NCI-H146 treated with DMSO at 0.1 percent for 48 hours (cell line): ENCODE results near the gene DMAC1.

Experiments used
- DNase-seq: peaks from one replicate; lab custom pipeline; 2025; ENCODE audit not compliant: unreplicated experiment; lab: John Stamatoyannopoulos, UW

DMAC1 gene, protein sequence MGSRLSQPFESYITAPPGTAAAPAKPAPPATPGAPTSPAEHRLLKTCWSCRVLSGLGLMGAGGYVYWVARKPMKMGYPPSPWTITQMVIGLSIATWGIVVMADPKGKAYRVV

DNA sequence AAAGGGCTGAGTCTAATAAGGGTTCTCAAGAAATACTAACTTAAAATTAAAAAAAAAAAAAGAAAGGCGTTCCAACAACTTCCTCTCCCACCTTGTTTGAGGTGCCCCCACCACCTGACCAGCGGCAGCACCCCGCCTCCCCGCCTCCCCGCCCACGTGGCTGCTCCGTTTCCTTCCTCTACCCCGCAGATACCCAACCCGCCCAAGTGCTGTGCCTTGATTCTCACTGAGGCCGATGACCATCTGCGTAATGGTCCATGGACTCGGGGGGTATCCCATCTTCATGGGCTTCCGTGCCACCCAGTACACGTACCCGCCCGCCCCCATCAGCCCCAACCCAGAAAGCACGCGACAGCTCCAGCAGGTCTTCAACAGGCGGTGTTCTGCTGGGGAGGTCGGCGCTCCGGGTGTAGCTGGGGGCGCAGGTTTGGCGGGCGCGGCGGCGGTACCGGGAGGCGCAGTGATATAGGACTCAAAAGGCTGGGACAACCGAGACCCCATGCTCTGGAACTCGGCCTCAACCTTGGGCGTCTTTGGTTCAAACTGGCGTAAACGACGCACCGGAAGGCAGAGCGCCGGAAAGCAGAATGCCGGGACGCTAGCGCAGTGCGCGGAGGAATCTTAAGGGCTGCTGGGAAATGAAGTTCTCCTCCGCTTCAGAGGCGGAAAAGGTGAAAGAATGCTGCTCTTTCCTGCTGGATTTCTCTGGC lies at the start of gene DMAC1:
TSS of gene DMAC1 (minus strand) at position 545 of the 710 bp plus-strand sequence. CDS start at position 501, 44 bp downstream.
- peak; percentile 71 for DNase-seq

DNA sequence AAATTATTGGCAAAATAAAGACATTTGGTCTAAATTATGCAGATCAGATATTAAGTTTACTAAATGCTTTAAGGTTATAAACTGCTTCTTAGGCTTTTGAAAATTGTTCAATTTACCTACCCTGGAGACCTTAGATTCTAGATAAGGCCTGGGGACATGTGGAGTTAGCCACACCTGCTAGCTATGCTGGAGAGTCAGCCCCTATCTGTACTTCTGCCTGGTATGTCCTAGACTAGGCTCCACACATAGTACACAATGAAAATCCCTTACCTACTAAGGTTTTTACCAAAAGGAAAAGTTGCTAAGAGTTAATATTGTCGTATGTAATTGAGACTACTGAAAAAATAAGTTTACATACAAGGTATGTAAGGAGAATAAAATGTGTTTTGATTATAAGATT lies 49.8 kb upstream of the DMAC1 start:
- DNase-seq, result no peak

DNA sequence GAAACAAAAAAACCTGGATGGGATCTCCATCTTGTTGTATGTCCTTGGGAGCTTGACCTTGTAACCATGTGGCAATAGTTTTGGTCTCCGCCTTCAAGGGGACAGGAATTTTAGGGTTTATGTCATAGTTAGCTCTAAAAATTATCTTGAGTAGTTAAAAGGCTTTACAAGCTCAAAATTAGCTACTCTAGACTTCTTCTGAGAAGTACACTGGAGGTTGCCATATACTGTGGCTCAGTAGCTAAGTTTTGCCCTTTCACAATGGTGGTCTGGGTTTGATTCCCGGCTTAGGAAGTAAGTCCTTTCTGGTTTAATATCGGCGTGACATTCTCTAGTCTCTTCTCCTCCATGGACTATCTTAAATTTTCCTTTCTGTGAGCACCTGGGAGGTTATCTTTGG lies 48.9 kb upstream of the DMAC1 start:
- DNase-seq, result no peak

DNA sequence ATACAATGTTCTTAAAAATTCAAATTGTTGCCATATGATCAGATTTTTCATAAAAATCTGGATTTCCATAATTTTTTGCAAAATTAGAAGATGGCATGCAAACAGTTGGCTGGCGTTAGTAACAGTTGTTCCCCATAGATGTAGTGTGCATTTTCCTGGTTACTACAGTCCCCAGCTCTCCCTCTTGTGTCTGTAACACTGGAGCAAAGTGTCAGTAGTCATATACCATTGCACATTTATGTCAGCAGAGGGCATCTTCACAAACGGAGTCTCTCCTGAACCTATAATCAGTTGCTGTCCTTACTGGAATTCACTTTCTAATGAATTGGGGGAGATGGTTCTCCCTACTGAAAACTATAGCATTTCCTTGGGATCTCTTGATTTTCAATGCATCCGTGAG lies 44.7 kb upstream of the DMAC1 start:
- no peak for DNase-seq

DNA sequence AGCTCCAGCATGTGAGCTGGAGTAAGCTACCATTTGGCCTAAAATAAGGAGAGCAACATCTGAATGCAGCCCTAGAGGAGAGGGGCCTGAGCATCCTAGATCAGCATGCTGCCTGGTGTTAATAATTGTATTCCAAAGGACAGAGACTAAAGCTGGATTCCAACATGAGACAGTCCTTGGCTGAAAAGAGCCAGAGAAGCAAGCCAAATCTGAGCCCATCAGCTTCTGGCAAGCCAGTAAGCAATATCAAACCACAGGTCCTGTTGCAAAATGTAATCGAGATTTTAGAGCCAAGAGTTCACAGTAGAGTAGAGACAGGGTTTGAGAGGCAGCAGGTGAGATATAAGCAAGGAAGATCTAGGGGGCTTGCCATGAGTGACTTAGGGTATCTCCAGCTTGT lies 42.3 kb upstream of the DMAC1 start:
- no peak for DNase-seq

DNA sequence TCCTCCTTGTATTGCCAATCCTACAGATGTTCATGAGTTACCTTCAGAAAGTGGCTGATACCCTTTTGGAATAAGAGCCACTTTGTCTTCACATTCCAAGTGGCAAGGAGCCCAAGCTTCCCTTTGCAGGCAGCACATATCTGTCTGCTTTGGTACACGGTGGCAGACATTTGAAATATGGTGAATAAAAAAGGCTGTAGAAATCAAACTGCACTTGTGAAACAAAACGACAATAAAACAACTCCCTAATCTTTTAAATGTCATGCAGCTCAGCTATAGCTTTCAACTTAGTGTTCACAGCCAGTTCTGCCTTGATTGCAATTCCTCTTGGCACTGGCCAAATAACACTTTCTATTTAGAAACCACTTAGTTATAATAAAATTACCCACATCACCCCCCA lies 35.0 kb upstream of the DMAC1 start:
- no peak for DNase-seq

DNA sequence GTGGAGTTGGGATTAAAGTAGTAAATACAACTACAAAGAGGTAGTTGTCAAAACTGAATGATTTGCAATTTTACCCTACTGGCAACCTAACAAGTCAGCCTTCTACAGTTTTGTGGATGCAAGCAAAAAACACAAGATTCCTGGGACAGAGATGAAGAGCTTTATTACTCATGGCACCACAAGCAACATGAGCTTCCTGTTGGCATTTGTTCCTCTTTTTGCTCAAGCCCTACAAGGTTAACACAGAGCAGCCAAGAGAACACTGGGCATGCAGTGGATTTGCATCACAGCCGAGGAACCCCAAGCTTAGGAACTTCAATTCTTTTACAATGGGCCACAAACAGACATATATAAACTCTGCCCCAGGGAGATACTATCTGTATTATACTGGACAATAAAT lies 28.8 kb upstream of the DMAC1 start:
- no peak for DNase-seq

DNA sequence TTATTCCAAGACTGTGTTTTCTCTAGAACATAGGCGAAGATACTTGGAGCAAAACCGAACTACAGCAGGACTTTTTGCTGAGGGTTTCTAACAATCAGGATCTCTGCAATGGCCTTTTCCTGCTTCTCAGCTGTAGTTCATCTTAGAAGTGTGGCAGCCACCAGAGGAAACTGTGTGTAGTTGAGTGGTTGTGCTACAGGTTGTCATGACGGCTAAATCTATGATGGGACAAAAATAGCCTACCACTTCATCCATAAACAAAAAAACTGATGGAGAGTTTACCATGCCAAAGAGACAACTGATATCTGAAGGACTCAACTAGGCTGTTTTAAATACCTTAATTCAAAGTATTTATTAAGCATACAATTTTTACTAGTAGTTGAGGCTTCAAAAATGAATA lies 28.2 kb upstream of the DMAC1 start:
- DNase-seq, result no peak

DNA sequence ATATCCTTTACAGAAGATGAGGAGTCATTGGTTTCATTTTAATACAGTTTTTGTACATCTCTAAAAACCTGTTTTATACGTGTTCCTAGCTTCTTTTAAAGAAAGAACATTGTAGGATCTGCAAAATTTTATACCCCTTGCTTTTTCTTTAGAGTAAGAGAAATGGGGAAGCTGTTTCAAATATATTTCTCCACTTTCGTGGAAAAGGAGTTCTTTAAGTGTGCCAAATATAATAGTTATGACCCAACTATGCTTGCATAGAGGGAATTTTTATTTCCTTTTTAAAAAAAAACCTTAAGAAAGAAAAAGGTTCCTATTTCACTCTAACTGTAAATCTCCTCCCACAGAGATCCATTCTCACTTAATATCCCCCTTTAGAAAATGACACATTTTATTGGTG lies 27.5 kb upstream of the DMAC1 start:
- no peak for DNase-seq

DNA sequence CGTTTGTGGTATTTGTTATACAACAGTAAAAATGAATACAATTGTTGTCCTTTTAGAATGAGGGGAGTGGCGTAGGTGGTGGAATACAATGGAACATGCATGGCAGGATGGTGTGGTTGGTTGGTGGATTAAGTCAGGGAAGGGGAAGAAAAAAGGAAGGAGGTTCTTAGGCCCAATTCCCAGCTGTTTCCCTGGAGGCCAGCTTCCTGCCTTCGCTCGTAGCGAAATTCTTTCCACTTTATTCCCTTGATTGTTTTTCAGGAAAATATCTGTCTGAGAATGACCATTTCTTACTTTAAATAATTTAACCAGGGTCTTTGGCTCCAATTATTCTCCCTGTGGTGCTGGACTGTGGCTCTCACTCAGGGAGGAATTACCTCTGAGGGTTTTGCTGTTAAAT lies 24.1 kb upstream of the DMAC1 start:
- DNase-seq, result no peak

DNA sequence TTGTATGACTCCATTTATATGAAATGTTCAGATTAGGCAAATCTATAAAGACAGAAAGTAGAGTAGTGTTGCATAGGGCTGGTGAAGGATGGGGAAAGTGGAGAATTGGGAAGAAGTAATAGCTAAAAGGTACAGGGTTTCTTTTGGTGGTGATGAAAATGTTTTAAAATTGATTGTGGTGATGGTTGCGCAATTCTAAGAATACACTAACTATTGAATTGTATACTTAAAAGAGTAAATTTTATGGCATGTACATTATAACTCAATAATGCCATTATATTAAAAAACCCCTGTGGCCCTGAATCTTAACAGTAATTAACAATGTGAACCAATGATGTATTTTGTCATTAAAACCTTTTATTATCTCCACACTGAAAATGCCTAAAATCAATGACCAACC lies 20.4 kb upstream of the DMAC1 start:
- DNase-seq, result no peak

DNA sequence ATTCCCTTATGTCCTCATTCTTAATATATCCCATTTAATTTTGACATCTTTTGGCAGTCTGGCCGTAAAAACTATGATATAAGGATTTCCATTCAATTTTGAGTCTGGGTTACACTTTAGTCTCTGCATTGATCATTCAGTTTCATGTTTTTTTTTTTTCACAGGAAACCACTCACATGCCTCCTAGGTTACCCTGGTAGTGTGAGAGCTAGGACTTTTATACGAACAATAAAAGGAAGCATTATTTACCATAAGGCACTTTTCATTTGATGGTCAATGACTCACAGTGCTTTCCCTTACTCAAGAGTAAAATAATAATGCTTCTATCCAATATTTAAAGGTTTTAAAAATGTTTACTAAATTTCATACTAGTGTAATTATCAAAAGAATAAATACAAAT lies 16.4 kb upstream of the DMAC1 start:
- no peak for DNase-seq

DNA sequence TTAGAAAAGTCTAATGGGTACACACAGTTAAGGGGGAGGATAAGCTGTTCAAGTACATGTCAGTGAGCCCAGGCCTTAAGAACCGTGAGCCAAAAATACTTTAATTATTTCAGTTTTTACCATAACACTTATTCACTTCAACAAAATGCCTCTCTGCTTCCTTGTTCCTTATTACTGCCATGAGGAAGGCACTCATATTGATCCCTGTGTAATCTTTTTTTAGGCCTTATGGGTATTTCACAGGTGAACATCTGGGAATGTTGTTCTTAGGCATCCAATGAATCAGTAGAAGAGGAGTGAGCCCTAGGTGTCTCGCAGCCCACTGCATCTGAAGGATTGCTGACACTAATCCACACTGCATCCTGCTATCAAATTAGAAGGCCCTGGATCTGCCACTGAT lies 13.5 kb upstream of the DMAC1 start:
- DNase-seq, result no peak

DNA sequence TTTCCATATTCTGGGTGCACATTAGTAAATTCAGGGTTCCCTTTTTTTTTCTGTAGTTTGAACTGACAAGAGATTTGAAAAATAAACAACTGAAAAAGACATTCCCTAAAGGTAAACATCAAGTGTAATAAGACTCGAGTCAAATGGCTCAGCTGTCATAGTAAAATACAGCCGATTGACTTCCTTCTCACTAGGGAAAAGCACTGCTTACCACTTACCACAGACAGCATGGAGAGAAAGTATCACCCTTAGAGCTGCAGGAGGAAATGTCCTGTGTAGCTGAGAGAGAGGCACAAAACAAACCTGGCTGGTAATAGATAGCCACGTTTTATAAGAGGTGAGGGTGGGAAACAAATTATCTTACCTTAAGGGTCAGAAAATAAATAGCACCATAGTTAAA lies 12.1 kb upstream of the DMAC1 start:
- peak; percentile 38 for DNase-seq

DNA sequence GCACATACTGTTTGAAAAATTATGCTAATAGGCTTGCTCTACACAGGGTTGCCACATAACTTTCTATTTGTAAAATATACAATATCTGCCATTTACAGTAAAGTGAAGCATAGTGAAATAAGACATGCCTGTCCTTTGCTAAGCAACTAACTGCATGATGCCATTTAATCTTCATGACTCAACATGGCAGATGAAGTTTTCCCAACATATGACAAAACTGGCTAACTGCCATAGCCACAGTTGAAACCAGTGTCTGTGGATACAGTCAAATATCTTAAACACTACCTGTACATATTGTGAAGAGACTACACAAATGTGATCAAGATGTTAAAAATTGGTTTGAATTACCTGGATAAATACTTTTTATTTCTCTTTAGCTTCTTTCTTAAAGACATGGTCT lies 3.1 kb upstream of the DMAC1 start:
- no peak for DNase-seq

DNA sequence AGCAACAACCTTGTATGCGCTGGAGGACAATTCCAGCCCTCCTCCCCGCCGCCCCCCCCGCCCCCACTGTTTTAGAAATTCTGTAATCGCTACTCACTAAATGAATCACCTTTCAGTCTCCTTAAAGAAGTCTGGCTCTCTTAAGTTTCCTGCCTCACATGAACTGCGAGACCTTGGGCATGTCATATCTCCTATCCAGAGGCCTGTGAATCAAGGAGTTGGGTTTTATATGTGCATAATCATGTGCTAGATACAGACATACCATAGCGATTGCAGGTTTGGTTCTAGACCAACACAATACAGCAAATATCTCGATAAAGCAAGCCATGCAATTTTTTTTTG lies 337 bp upstream of the DMAC1 start:
- no peak for DNase-seq

DNA sequence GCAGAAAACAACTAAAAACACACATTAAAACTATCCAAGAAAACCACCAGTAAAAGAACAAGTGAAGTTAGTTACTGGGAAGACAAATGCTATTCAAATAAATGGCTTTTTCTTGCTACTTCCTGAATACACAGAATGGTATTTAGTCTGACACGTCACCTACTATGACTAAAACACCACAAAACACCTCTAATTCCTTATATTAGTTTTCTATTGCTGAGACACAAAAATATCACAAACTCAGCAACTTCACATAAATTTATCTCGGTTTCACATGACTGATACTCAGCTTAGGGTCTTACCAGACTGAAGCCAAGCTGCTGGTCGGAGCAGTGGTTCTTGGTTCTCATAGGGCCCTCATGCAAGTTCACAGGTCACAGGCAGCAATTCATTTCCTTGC lies 5.4 kb downstream of the DMAC1 start:
- DNase-seq, result no peak

DNA sequence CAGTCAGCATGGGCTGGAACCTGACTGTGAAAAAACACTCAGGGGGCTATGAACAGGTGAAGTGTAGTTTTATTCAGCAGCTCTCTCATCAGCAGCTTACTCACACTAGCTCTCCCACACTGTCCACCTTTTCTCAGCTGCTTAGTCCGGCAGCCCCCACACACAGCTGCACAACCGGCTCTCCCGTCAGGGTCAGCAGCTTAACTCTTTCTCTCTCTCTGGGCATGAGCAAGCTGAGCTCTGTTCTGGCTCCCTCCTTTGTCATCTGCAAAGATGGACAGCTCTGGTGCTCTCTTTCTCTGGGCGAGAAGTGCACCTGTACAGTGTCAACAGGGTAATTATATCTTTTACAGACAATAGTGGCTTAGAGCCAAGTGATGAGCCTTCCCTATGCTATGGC lies 8.2 kb downstream of the DMAC1 start:
- peak; percentile 91 for DNase-seq

DNA sequence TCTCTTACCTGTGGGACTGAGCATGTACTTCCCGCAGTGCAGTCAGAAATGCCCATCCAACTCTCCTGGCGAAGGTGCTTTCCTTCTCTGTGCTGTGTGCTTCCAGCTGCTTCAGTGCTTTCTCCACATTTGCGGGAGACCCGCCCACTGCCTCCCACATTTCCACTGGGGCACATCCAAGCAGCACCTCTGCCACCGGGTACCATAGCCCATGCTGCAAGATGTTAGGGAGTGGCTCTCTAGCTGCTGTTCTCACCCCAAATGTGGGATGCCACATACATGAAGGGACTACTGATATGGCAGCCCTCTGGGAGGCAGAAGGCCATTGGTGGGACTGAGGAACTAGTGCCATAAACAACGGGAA lies 8.8 kb downstream of the DMAC1 start:
- DNase-seq, result no peak

DNA sequence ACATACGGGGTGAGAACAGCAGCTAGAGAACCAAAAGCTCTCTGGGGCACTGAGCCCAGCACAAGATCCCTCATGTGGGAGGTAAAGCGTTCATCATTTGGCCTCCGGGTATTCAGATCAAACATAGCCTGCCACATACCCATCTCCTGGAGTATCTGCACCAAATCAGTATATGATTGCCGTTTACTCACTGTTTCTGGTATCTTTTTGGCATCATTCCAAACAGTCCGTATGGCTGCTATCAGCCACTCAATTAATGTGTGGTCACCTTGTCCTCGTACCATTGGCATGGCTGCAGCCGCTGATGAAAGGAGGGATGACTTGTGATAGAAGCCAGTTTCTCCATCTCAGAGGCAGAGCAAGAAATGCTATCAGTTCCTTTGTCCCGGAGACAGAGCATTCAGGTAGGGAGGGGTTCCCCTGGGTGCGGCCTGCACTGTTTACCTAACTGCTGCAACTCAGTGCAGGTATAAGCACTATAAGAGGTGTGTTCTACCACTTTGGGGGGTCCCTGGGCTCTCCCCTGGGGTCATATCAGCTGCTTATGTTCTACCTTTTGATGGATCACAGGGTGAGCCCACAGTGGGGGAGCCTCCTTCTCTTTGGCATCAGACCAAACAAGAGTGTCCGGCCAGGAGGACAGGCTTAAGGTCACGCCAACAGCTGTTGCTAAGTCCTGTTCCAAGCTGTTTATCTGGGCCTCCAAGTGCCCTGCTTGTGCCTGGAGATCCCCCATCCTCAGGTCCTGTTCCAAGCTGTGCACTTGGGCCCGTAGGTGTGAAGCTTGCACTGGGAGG lies 9.4 kb downstream of the DMAC1 start:
- no peak for DNase-seq

DNA sequence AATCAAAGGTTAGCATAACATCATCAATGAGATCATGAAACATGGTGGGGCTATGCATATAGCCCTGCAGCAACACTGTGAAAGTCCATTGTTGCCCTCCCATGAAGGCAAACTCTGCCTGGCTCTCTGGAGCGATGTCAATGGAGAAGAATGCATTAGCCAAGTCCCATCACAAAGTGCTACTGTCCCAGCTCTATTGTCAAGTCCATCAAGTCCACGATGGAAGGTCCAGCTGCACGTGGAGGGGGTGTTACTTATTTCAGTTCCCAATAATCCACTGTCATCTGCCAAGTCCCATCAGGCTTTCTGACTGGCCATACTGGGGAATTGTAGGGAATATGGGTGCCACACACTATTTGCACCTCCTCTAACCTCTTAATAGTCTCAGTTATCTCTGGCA lies 10.8 kb downstream of the DMAC1 start:
- no peak for DNase-seq

DNA sequence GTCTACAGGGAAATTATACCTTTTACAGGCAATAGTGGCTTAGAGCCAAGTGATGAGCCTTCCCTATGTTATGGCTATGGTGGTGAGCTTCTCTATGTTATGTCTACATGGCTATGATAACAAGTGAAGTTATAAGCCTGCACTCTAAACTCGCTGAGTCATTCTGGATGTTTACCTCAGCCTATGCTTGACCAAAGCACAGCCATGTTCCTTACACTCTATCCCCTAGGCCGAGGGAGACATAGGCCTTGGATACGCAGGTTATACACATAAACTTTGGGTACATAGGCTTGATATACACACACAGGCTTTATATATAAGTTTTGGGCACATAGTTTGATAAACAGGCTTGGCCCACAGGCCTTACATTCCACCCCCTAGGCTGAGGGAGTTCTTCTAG lies 13.8 kb downstream of the DMAC1 start:
- no peak for DNase-seq

DNA sequence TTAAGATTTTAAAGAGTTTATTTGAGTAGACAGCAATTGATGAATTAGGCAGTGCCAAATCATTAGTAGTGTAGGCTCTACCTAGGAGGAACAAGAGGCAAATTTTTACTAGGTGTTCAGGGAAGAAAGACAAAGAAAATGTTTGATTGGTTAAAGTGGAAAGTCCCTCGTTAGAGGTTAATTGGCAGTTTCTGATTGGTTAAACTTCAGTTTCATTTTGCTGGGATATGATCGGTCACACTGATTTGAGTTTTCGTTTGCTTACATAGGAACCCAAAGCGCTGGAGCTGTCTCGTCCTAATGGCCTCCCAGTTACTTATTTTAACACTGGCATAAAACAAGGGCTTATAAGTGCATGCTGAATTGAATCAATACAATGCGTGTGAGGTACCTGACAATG lies 15.1 kb downstream of the DMAC1 start:
- no peak for DNase-seq
